SK-N-SH (cell line): ENCODE results near the gene MTCH1.

Experiments used
- CHD2 ChIP-seq: fragments of 150-350 bp; IDR thresholded peaks from 2 replicates; pipeline ENCODE4 v1.6.1; 2018; ENCODE audit warnings: low read length; ENCODE audit not compliant: partially characterized antibody
- EZH2phosphoT487 ChIP-seq: fragments of 200-600 bp; sonication (generic); IDR thresholded peaks from 2 replicates; pipeline ENCODE4 v1.6.1; 2017; ENCODE audit warnings: low read depth, mixed run types, mild to moderate bottlenecking, antibody characterized with exemption, moderate library complexity, borderline replicate concordance
- MXI1 ChIP-seq: IDR thresholded peaks from 2 replicates; pipeline ENCODE4 v1.6.1; 2012; ENCODE audit warnings: mild to moderate bottlenecking, low read depth, low read length, improper control_type of control experiment
- POLR2AphosphoS5 ChIP-seq: IDR thresholded peaks from 2 replicates; pipeline ENCODE4 v1.6.1; 2012; ENCODE audit warnings: low read depth, low read length
- RCOR1 ChIP-seq: fragments of 150-350 bp; IDR thresholded peaks from 2 replicates; pipeline ENCODE4 v1.6.1; 2017; ENCODE audit warnings: antibody characterized with exemption, low read length
- TAF1 ChIP-seq: IDR thresholded peaks from 2 replicates; pipeline ENCODE4 v1.6.1; 2012; ENCODE audit warnings: low read depth, mild to moderate bottlenecking, low read length, moderate library complexity, borderline replicate concordance
- TF ChIP-seq, protein P1 (sequence below): fragments of 200-600 bp; sonication (generic); IDR thresholded peaks from 2 replicates; pipeline ENCODE4 v1.6.1; 2017; ENCODE audit warnings: antibody characterized with exemption, mild to moderate bottlenecking, moderate library complexity
- TF ChIP-seq, protein P2 (sequence below): IDR thresholded peaks from 2 replicates; pipeline ENCODE4 v1.6.1; 2012; ENCODE audit warnings: mild to moderate bottlenecking, low read depth, low read length, moderate library complexity

DNA sequence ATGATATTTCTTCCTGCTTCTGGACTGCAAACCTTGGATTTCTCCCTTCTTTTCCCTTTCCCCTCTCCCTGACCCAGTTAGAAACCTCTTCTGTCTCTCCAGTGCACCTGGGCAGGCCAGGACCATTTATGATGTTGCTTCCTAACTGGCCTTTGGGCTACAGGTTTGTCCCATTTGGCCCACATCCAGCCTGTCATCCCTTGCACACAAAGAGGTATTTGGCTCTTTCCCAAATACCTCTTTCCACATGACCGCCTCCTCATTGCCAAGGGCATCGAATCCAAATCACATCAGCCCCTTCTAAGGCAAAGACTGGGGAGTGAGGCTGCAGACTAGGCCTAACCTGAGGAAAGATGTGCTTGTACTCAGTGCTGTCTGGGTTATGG lies 33.1 kb upstream of the MTCH1 start:
- TF ChIP-seq POLR2AphosphoS5 (no peak), MXI1 (no peak), RCOR1 (no peak; the same call in 1 of the 2 replicates), CHD2 (no peak), TAF1 (no peak), EZH2phosphoT487 (no peak)
- TF ChIP-seq, protein P1, sequence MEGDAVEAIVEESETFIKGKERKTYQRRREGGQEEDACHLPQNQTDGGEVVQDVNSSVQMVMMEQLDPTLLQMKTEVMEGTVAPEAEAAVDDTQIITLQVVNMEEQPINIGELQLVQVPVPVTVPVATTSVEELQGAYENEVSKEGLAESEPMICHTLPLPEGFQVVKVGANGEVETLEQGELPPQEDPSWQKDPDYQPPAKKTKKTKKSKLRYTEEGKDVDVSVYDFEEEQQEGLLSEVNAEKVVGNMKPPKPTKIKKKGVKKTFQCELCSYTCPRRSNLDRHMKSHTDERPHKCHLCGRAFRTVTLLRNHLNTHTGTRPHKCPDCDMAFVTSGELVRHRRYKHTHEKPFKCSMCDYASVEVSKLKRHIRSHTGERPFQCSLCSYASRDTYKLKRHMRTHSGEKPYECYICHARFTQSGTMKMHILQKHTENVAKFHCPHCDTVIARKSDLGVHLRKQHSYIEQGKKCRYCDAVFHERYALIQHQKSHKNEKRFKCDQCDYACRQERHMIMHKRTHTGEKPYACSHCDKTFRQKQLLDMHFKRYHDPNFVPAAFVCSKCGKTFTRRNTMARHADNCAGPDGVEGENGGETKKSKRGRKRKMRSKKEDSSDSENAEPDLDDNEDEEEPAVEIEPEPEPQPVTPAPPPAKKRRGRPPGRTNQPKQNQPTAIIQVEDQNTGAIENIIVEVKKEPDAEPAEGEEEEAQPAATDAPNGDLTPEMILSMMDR: no peak
- TF ChIP-seq, protein P2, sequence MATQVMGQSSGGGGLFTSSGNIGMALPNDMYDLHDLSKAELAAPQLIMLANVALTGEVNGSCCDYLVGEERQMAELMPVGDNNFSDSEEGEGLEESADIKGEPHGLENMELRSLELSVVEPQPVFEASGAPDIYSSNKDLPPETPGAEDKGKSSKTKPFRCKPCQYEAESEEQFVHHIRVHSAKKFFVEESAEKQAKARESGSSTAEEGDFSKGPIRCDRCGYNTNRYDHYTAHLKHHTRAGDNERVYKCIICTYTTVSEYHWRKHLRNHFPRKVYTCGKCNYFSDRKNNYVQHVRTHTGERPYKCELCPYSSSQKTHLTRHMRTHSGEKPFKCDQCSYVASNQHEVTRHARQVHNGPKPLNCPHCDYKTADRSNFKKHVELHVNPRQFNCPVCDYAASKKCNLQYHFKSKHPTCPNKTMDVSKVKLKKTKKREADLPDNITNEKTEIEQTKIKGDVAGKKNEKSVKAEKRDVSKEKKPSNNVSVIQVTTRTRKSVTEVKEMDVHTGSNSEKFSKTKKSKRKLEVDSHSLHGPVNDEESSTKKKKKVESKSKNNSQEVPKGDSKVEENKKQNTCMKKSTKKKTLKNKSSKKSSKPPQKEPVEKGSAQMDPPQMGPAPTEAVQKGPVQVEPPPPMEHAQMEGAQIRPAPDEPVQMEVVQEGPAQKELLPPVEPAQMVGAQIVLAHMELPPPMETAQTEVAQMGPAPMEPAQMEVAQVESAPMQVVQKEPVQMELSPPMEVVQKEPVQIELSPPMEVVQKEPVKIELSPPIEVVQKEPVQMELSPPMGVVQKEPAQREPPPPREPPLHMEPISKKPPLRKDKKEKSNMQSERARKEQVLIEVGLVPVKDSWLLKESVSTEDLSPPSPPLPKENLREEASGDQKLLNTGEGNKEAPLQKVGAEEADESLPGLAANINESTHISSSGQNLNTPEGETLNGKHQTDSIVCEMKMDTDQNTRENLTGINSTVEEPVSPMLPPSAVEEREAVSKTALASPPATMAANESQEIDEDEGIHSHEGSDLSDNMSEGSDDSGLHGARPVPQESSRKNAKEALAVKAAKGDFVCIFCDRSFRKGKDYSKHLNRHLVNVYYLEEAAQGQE: no peak
